ENCODE results near the gene MET.

- no peak for TF ChIP-seq POGK (CRISPR knock-in tag; conservative IDR thresholded peaks at IDR 0.05)
- no peak for TF ChIP-seq POLR2A (IDR thresholded peaks at IDR 0.05; ENCODE audit: insufficient read depth in 1 of 2, low read depth in 2 of 2, low read length in 2 of 2)
- no peak for TF ChIP-seq ZNF580 (CRISPR knock-in tag; IDR thresholded peaks at IDR 0.05; ENCODE audit: borderline replicate concordance, low read depth)
- no peak for TF ChIP-seq CTCF (CRISPR knock-in tag; IDR thresholded peaks at IDR 0.05)
- TF ChIP-seq ZSCAN12 (CRISPR knock-in tag; IDR thresholded peaks at IDR 0.05) = no peak
- TF ChIP-seq BATF2 (CRISPR knock-in tag; IDR thresholded peaks at IDR 0.05) = no peak
- TF ChIP-seq PCBP2 (optimal IDR thresholded peaks at IDR 0.05; ENCODE audit: low read depth, low read length, poor library complexity, severe bottlenecking) = no peak
- no peak for TF ChIP-seq ZZZ3 (CRISPR knock-in tag; IDR thresholded peaks at IDR 0.05; ENCODE audit: borderline replicate concordance)
Observed at GRCh38 chr7:116671111-116671510, 885 bp upstream of the MET start.

All from HepG2 (cell line).